ENCODE measurements around the gene ATG7.
A peak's percentile ranks its signal among the peaks of the same experiment; 100 is the strongest.

The ATG7 gene

DNA sequence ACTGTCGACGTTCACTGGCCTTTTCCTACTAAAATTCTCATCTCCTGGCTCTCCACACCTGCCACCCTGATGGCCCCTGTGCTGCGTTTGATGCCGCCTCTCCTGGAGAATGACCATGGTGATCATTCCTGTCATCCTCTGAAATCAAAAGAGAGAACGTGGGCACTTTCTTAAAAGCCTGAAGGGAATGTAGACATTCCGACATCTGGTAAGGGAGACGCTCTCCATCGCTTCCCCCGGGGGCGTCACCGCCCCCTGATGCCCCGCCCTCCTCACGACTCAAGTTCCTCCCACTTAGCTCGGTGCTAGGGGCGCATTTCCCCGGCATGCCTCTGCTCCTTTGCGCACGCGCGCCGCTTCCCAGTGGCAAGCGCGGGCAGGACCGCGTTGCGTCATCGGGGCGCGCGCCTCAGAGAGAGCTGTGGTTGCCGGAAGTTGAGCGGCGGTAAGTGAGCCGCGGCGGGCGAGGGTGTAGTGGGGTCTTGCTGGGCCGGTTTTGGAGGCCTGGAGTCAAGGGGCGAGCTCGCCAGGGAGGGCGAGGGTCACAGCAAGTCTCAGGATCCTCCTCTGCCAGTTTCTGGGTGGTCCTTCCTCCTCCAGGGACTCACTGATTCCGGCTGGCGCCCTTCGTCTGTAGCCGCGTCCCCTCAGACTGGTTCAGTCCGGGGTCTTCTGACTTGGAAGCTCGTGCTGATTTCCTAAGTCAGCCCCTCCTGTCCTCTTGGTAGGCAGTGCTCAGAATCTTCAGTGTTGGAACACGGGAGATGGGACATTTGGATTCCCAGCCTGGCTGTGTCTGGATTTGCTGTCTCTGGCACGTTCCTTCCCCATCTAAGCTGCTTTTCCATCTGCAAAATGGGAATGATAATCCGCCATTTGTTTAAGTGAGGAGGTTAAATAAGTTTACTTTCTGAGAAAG, at the start of gene ATG7:
Gene ATG7, plus strand, starts transcription at position 412 of the 919 bp plus-strand sequence. CDS start 26,299 bp downstream, outside the sequence.
- DNase-seq = peak; percentile 96

DNA sequence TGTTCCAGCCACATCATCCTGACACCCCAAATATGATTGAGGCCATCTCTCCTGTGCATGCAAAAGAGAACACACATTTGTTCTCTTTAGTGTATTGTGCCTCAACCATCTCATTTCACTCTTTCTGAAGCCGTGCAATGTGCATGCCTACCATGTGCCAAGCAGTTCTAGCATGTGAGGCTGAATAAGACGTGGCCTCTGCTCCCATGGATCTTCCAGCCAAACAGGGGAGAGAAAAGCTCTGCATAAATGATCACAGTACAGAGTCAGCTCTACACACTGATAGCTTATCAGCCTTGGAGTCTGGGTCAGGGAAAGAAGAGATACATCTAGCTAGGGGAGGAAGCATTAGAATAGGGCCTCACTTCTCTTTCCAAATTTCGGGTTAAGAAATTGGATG, 48.2 kb upstream of the ATG7 start:
- no peak for DNase-seq

GRCh38 chr3:11224870-11225229, 47.3 kb upstream of the ATG7 start:
- DNase-seq = no peak

- no peak for DNase-seq
These were observed 46.2 kb upstream of the ATG7 start for GRCh38 chr3:11226042-11226370.

- DNase-seq = no peak
These were observed 44.2 kb upstream of the ATG7 start for GRCh38 chr3:11228041-11228440.

DNA sequence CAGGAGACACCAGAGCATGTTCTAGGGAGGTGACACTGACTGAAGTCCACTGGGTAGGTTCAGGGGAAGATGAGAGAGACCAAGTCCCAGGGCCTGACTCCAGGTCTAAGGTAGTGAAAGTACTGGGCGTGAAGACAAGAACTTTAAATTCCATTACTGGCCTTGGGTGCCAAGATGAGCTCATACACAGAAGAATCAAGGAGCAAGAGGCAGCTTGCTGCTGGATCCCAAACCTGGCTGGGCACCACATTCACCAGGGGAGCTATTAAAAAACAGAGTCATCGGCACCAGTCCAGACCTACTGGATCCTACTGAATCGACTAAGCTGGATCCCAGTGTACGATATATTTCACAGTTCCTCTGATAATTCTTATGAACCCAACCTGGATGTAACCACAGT, 42.1 kb upstream of the ATG7 start:
- DNase-seq = no peak

- DNase-seq = no peak
These were observed 41.4 kb upstream of the ATG7 start for GRCh38 chr3:11230832-11231231.

GRCh38 chr3:11235385-11235784, 36.8 kb upstream of the ATG7 start:
- DNase-seq = no peak

- DNase-seq = peak; percentile 80
These were observed 35.4 kb upstream of the ATG7 start for GRCh38 chr3:11236588-11237461.

DNA sequence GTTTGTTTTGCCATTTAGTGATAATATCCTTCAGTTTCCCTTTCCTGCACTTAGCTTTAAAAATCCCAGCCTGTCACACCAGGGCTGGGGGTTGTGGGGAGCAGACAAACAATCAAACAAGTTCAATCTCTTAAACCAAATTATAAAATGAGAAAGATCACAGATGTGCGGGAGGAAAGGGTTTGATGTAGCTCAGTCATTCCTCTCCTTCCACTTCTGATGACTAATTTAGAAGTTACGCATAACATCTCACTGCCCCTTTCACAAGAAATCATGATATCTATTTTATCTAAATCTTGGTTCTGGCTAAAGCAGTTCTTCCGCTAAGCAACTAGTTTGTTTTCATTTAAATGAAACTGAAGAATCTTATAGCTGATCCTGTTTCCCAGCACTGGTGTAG, 34.1 kb upstream of the ATG7 start:
- DNase-seq = peak; percentile 18

DNA sequence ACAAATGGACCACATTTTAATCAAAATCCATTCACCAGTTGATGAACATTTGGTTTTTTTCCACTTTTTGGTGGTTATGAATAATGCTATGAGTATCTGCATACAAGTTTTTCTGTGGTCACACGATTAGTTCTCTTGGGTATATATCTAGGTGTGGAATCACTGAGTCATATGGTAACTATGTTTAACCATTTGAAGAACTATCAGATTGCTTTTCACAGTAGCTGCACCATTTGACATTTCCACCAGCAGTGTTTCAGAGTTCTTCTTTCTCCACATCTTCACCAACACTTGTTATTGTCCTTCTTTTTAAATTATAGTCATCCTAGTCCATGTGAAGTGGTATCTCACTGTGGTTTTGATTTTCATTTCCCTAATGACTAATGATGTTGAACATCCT, 33.3 kb upstream of the ATG7 start:
- DNase-seq = no peak

- DNase-seq = no peak
These were observed 32.4 kb upstream of the ATG7 start for GRCh38 chr3:11239796-11240195.

- peak; percentile 50 for DNase-seq
These were observed 31.7 kb upstream of the ATG7 start for GRCh38 chr3:11240496-11240895.

- no peak for DNase-seq
These were observed 28.0 kb upstream of the ATG7 start for GRCh38 chr3:11244121-11244677.

DNA sequence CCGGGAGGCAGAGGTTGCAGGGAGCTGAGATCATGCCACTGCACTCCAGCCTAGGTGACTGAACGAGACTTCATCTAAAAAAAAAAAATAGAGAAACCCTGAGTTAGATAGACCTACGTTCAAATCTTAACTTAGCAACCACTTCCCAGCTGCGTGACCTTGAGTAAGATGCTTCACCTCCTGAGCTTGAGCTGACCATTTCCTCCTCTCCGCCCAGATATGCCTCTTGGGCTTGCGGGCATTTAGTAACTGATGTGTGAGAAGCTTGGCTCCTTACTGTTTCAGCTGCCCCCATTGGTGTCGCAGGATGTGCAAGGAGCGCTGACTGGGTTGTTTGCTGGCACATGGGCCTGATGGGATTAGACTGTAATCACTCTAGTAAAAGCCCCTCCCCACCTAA, 26.9 kb upstream of the ATG7 start:
- DNase-seq = no peak

DNA sequence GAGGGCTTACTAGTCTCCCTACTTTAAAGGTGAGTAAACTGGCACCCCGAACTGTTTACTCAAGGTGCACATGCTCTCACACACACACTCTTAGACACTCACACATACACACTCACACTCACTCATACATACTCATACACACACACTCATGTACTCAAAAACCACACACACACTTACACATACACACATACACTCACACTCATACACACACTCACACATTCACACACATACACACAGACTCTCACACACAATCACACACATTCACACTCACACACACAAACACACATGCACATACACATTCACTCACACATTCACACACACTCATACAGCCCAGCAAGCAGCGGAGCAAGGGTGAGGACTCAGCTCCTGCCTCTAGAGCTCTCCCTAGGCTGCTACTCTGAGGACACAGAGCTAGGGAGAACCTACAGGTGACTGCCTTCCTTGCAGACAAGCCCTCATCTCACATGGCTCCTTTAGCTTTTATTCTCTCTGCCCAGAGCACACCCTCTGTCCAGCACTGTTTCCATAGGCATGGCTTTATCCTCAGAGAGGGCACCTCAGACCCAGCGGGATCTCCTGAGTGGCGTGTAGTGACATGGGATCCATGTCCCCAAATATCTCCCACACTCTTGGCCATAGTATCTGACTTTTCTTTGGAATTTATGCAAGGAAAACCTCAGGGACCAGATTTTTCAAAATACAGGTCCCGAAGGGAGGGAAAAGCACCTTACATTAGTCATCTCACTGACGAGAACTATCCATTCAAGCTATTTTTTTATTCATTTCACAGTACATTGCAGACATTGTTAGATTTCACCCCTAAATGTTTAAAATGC, 26.2 kb upstream of the ATG7 start:
- DNase-seq = no peak

DNA sequence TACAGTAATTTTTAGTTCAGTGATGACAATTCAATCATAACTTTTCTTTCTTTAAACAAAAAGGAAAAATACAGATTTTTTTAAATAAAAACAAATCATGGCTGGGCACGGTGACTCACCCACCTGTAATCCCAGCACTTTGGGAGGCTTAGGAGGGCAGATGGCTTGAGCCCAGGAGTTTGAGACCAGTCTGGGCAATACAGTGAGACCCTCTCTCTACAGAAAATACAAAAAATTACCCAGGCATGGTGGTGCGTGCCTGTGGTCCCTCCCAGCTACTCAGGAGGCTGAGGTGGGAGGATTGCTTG, 25.6 kb upstream of the ATG7 start:
- DNase-seq = no peak

DNA sequence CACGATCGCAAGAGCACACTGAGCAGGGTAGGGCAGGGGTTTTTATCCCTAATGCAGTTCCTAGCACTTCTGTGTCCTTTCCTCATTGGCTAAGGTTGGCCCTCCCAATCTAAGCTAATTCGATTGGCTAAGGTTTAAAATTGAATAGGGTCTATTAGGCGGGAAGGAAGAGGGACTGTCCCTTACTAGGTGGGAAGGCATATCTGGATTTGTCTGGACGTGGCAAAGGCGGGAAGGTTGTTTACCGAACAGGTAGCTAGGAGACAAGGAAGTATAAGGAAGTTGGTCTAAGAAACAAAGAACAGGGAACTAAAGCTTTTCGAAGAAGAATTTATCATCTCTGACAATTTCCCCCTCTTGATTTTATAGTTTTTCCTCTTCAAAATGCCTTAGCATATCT, 24.8 kb upstream of the ATG7 start:
- no peak for DNase-seq

- DNase-seq = no peak
These were observed 23.6 kb upstream of the ATG7 start for GRCh38 chr3:11248596-11248995.

DNA sequence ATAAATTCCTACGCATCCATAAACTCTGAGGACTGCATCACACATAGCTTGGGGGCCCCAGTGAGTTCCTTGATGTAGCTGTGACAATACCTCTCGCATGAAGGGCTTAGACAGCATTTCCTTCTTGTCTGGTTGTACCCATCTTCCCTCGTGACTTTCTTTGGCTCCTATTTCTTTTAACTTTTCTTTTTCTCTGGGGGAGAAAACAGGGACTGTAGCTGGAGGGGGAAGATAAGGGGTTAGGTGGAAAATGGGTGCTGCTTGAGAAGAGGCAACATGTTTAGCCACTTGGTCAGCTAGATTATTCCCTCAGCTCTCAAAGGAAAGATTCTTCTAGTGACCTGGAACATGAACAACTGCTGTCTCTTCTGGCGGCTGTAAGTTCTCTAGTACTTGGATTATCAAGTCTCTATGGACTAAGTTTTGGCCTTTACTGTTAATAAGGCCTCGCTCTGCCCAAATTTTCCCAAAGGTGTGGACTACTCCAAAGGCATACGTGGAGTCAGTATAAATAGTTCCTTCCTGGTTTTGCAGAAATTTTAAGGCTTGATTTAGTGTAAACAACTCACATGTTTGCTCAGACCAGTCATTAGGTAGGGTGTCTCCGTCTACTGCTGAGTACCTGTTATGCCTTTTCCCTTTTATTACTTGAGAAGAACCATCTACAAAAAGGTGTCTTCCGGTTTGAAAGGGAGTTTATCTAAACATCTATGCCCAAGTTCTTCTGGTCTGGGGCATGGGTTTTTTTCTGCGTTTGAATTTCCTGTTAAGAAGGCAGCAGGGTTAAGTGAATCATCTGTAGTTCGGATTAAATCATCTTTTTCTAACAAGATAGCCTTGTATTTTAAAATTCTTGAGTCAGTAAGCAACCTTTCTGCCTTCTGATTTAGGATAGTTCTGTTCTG, 21.0 kb upstream of the ATG7 start:
- no peak for DNase-seq

GRCh38 chr3:11251807-11252176, 20.4 kb upstream of the ATG7 start:
- no peak for DNase-seq

GRCh38 chr3:11254876-11255275, 17.3 kb upstream of the ATG7 start:
- no peak for DNase-seq
